Caco-2 (cell line): Measurements from ENCODE around the gene SMARCA4. TPM values are rescaled to one million over a fixed set of nuclear protein-coding genes. Genes with fewer than 3 reads are reported as not detected.

Experiments
- BruUV-seq: library from RNA; stranded (reverse); fragments of 400-500 nt; replicated peaks from 2 replicates; lab custom pipeline; 2021; lab: Mats Ljungman, UMichigan
- CTCF ChIA-PET: fragments of 300-600 bp; sonication (Branson Sonifier 250); formaldehyde crosslinking; loops from one replicate; lab custom pipeline; 2022; ENCODE audit warnings: antibody characterized with exemption; lab: Charles Lee
- POLR2A ChIA-PET: fragments of 300-600 bp; sonication (Branson Sonifier 250); formaldehyde crosslinking; loops from one replicate; lab custom pipeline; 2022; ENCODE audit warnings: antibody characterized with exemption; lab: Charles Lee
- DNase-seq, 2 experiments: peaks; one replicate each; pipeline versions ENCODE4 v3.0.0 to v3.0.0-alpha.2; 2020 to 2022
- H3K27me3 ChIP-seq: replicated peaks from 2 replicates; pipeline ENCODE4 v1.6.0; 2011; ENCODE audit warnings: low read length; ENCODE audit not compliant: control insufficient read depth, insufficient read depth
- H3K36me3 ChIP-seq: 2 replicates; pipeline ENCODE4 v1.5.1; 2011; ENCODE audit warnings: low read length; ENCODE audit not compliant: control insufficient read depth, insufficient read depth
- H3K4me1 ChIP-seq: fragments of 250-450 bp; sonication (Bioruptor Pico); 2 replicates; pipeline ENCODE4 v1.5.1; 2020; ENCODE audit warnings: mild to moderate bottlenecking
- H3K4me3 ChIP-seq: 2 replicates; pipeline ENCODE4 v1.5.1; 2011; ENCODE audit warnings: low read depth, mild to moderate bottlenecking, control low read depth, low read length
- H3K9me3 ChIP-seq: fragments of 250-450 bp; sonication (Bioruptor Pico); 2 replicates; pipeline ENCODE4 v1.5.1; 2020; ENCODE audit warnings: mild to moderate bottlenecking, moderate library complexity
- H3K27ac Mint-ChIP-seq: one replicate; pipeline ENCODE4 v1.8.0; 2022; ENCODE audit warnings: mixed read lengths; ENCODE audit not compliant: unreplicated experiment
- H3K27me3 Mint-ChIP-seq: one replicate; pipeline ENCODE4 v1.8.0; 2022; ENCODE audit warnings: mixed read lengths; ENCODE audit not compliant: insufficient read depth, unreplicated experiment
- H3K36me3 Mint-ChIP-seq: one replicate; pipeline ENCODE4 v1.8.0; 2022; ENCODE audit warnings: mild to moderate bottlenecking, mixed read lengths; ENCODE audit not compliant: insufficient read depth, unreplicated experiment
- H3K4me1 Mint-ChIP-seq: one replicate; pipeline ENCODE4 v1.8.0; 2022; ENCODE audit warnings: low read depth, mixed read lengths; ENCODE audit not compliant: unreplicated experiment
- H3K4me3 Mint-ChIP-seq: one replicate; pipeline ENCODE4 v1.8.0; 2022; ENCODE audit warnings: mild to moderate bottlenecking, moderate library complexity, mixed read lengths; ENCODE audit not compliant: unreplicated experiment
- H3K9me3 Mint-ChIP-seq: one replicate; pipeline ENCODE4 v1.8.0; 2022; ENCODE audit warnings: mixed read lengths; ENCODE audit not compliant: unreplicated experiment
- CTCF ChIP-seq, 2 experiments: fragments of 200-600 bp in 1 of 2; IDR thresholded peaks; 1 replicate in 1 of 2; 2 replicates in 1 of 2; pipeline versions ENCODE4 v1.5.1 to v1.8.0; 2011 to 2022; ENCODE audit warnings: antibody characterized with exemption in 1 of 2, control low read depth in 1 of 2, inconsistent platforms in 1 of 2, low read depth in 1 of 2, low read length in 1 of 2, mild to moderate bottlenecking in 1 of 2, moderate library complexity in 1 of 2; ENCODE audit not compliant: insufficient read depth in 1 of 2, severe bottlenecking in 1 of 2, unreplicated experiment in 1 of 2
- intact Hi-C: fragments of 100-400 bp; cut with micrococcal nuclease; formaldehyde crosslinking; loops from one replicate; pipeline ENCODE4 v1.10.0; 2022; ENCODE audit not compliant: unreplicated experiment
- total RNA-seq: library from RNA; stranded (reverse); gene quantifications from 2 replicates; pipeline ENCODE4 v1.2.3, GENCODE V29; 2022

The SMARCA4 gene
- total RNA-seq, 1 experiment from 2014 or later: 171 TPM

GRCh38 chr19:11067356-11068113 is 106.7 kb downstream of the SMARCA4 start:
- no peaks in the 10 kb centered on the region for H3K4me1 Mint-ChIP-seq
- POLR2A ChIA-PET: no interaction called here
- H3K9me3 ChIP-seq: no peaks in the 10 kb centered on the region
- no peak overlapping the region for H3K4me3 ChIP-seq
- peaks cover 2% of the 10 kb centered on the region for H3K27me3 Mint-ChIP-seq
- no peaks in the 10 kb centered on the region for H3K4me1 ChIP-seq
- no peak for DNase-seq
- H3K36me3 Mint-ChIP-seq: peaks cover 47% of the 10 kb centered on the region
- intact Hi-C loops: no loop called here
- peaks cover 2% of the 10 kb centered on the region; the same call in 1 of the 2 replicates for H3K36me3 ChIP-seq
- TF ChIP-seq CTCF (IDR thresholded peaks at IDR 0.05; ENCODE audit: insufficient read depth in 1 of 2, low read depth in 1 of 2, low read length in 1 of 2, severe bottlenecking in 1 of 2, unreplicated experiment in 1 of 2): no peak
- CTCF ChIA-PET: no interaction called here
- H3K27me3 ChIP-seq: no peaks in the 10 kb centered on the region
- no TSS peak for BruUV-seq
- H3K27ac Mint-ChIP-seq: no peak overlapping the region
- no peak overlapping the region for H3K4me3 Mint-ChIP-seq
- no peaks in the 10 kb centered on the region for H3K9me3 Mint-ChIP-seq

GRCh38 chr19:11069561-11069960 is 108.7 kb downstream of the SMARCA4 start:
- BruUV-seq: no TSS peak
- Mint-ChIP-seq H3K27me3 (peaks cover 2% of the 10 kb centered on the region), H3K36me3 (peaks cover 38% of the 10 kb centered on the region), H3K4me1 (no peaks in the 10 kb centered on the region), H3K4me3 (no peak overlapping the region), H3K9me3 (no peaks in the 10 kb centered on the region), H3K27ac (no peak overlapping the region)
- TF ChIP-seq CTCF (IDR thresholded peaks at IDR 0.05; ENCODE audit: insufficient read depth in 1 of 2, low read depth in 1 of 2, low read length in 1 of 2, severe bottlenecking in 1 of 2, unreplicated experiment in 1 of 2): no peak
- Histone ChIP-seq H3K4me1 (no peaks in the 10 kb centered on the region), H3K4me3 (no peak overlapping the region), H3K9me3 (no peaks in the 10 kb centered on the region), H3K27me3 (no peaks in the 10 kb centered on the region), H3K36me3 (peaks cover 2% of the 10 kb centered on the region; the same call in 1 of the 2 replicates)
- intact Hi-C loops: no loop called here
- DNase-seq: no peak
- ChIA-PET POLR2A (no interaction called here), CTCF (interaction anchor here (0.6 kb wide), 1 partner anchor 164 kb away, joined by 3 read pairs; no protein-coding TSS in a partner anchor)

DNA sequence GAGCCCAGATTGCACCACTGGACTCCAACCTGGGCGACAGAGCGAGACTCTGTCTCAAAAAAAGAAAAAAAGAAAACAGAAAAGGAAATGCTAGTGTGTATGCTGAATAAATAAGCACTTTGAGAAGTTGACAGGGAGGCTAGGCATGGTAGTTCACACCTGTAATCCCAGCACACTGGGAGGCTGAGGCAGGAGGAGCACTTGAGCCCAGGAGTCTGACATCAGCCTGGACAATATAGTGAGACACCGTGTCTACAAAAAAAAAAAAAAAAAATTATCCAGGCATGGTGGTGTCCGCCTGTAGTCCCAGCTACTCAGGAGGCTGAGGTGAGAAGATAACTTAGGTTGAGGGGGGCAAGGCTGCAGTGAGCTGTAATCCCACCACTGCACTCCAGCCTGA is 109.3 kb downstream of the SMARCA4 start:
- no peaks in the 10 kb centered on the region for H3K9me3 Mint-ChIP-seq

More for the DNA sequence above, 109.3 kb downstream of the SMARCA4 start:
- H3K4me3 Mint-ChIP-seq: no peak overlapping the region
- Histone ChIP-seq H3K4me3 (no peak overlapping the region), H3K9me3 (no peaks in the 10 kb centered on the region), H3K27me3 (no peaks in the 10 kb centered on the region), H3K4me1 (no peaks in the 10 kb centered on the region), H3K36me3 (peaks cover 2% of the 10 kb centered on the region; the same call in 1 of the 2 replicates)
- no peaks in the 10 kb centered on the region for H3K4me1 Mint-ChIP-seq
- intact Hi-C loops: no loop called here
- ChIA-PET POLR2A (no interaction called here), CTCF (interaction anchor here (0.7 kb wide), 1 partner anchor 308 kb away, joined by 4 read pairs; no protein-coding TSS in a partner anchor)
- no peak overlapping the region for H3K27ac Mint-ChIP-seq
- DNase-seq: no peak
- BruUV-seq: no TSS peak
- peaks cover 33% of the 10 kb centered on the region for H3K36me3 Mint-ChIP-seq
- H3K27me3 Mint-ChIP-seq: peaks cover 2% of the 10 kb centered on the region
- TF ChIP-seq CTCF (IDR thresholded peaks at IDR 0.05; ENCODE audit: insufficient read depth in 1 of 2, low read depth in 1 of 2, low read length in 1 of 2, severe bottlenecking in 1 of 2, unreplicated experiment in 1 of 2): no peak
